GM18951 (cell line): ENCODE measurements around the gene COX7A2.
A peak's percentile ranks its signal among the peaks of the same experiment; 100 is the strongest.

ENCODE experiments used
- POLR2A ChIP-seq: IDR thresholded peaks from 4 replicates; pipeline ENCODE4 v1.6.1; 2011; ENCODE audit warnings: mild to moderate bottlenecking; ENCODE audit not compliant: insufficient read length, insufficient read depth; ENCODE audit errors: extremely low read depth
- in situ Hi-C: fragments of 300-500 bp; cut with MboI; formaldehyde crosslinking; loops from one replicate; pipeline ENCODE4 v1.12.0; 2022; ENCODE audit warnings: low sequenced_read_pairs, mixed read lengths, inconsistent platforms; ENCODE audit not compliant: unreplicated experiment

COX7A2 gene, protein sequence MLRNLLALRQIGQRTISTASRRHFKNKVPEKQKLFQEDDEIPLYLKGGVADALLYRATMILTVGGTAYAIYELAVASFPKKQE

DNA sequence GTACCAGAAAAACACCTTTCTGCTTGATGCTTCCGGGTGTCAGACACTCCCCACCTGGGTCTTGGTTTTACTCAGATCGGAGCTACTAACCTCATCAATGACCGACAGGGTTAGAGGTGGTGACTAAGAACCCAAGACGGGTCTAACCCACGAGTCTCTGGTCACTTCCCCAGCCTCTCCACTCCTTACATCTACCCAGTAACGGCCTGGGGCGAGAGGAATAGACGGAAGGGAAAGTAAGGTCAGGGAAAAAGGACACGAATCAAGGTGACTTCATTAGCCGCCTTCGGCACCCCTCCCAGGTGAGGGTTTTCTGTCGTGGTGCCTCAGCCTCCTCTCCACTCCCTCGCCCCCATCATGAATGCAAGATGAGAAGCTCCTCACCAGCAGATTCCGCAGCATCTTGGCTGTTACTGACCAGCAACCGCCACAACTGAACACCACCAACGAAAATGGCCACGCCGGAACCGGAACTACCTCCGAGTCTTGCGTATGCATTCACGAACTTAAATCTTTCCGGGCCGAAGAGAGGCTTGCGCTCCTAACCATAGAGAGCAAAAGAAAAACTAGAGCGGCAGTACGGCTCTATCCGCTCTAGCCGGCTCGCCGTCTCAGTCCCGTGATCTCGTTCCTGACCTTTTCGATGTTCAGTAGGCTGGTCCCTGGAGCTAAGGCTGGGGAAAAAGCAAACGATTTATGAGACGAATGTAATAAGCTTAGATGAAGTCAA lies at the start of gene COX7A2:
Gene COX7A2 (minus strand): TSS at position 469 of the 730 bp plus-strand sequence. CDS start 67 bp downstream, at position 402.
- in situ Hi-C loops = no loop called here
- TF ChIP-seq POLR2A = peak; percentile 88

DNA sequence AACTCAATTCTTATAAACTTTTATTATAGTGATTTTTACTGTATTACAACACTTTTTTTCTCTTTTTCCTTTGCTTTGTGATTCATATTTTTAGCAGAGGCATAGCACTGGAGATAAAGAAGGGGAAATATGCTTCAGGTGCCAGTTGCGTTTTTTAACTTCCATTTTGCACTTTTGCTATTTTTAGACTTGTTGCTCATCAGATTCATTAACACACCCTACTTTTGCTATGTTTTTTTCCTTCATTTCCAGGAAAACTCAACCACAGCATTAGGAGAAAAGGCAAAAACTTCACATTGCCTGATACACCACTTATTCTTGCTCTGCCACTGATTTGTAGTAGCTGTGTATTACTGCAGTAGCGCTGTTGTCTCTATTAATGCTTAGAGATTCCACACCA lies 49.0 kb upstream of the COX7A2 start:
- TF ChIP-seq POLR2A = no peak
- in situ Hi-C loops = loop anchor here (10.0 kb wide), 1 partner anchor 242 kb away; no protein-coding TSS in a partner anchor

DNA sequence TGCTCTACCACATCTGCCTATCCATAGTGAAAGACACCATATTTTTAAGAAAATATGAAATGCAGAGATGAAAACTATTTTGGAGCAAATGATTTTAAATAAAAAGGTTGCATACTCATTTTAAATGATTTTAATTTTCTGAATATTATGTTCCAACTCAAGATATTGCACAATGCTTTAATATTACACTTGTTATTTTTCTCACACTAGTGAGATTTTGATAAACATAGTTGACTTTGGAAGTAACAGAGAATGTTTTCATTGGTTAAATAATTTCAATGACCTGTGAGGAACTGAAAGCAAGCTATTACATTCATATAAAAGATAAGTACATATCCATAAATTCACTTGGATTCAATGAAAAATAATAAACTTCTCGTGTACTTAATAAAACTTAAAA lies 48.1 kb upstream of the COX7A2 start:
- in situ Hi-C loops = loop anchor here (10.0 kb wide), 1 partner anchor 243 kb away; no protein-coding TSS in a partner anchor
- TF ChIP-seq POLR2A = no peak

DNA sequence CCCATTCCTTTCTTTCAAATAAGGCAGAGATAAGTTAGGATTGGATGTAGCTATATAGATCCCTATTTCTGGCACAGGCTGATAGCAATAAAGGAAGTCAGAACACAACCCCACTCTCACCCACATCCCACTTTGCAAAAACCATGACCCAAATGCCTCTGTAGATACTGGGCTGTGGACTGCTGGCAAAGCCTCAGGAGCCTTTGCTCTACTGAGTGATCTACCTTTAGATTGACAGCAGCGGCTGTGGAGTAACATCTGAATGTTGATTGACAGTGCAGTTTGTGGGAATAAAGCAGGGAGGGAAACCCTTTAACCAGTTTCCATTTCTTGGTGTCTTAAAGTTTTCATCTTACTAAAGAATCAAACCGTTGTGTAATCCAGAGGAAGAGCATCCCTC lies 47.7 kb upstream of the COX7A2 start:
- no peak for TF ChIP-seq POLR2A
- in situ Hi-C loops = loop anchor here (10.0 kb wide), 1 partner anchor 243 kb away; no protein-coding TSS in a partner anchor

DNA sequence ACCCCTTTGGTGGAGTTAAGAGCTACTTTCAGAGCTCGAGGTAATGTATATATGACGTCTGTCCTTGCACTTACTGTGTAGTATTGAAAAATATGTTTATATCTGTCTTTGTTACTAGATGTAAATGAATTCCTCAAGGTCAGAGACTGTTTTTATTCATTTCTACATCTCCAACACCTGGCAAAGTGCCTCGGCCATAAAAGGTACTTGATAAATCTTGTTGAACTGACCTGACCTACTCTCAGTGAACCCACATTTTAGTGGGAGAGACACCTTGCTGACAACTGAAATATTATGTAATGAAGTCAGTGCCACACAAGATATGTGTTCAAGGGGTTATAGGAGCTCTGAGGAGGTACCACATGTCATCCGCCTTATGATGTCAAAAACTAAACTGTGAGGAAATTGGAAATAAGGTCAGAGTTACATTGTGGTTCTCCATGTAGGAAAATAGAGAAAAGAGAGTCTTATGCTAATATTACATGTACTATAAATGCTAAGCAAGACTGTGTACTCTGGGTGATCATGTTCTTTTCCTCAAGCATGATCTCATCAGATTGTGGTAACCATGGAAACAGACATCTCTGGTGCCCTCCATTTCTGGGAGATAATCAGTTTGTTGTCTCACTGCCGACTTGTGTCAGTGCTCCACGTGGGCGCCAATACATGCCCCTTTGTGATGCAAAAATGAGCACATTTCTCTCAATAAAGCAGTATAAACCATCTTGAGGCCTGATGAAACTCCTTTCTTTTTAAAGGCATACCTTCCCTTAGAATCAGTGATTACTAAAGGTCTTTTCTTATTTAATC lies 46.7 kb upstream of the COX7A2 start:
- TF ChIP-seq POLR2A = no peak

DNA sequence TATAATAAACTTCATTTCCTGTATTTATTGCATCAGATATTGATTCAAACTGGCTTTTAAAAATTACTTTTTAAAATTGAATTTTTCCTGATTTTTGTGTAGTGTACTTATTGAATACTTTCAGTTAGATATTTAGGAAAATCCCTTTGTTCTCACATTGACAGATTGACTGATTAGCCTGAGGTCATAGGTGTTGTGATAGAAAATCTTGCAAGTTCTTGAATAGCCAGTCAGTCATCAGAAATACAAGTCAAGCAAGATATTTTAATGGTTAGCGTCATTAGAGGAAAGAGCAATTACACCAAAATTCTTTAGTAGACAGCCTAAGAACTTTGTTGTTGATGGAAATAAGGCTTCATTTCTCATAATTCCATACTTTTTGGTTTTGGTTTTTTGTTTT lies 44.4 kb upstream of the COX7A2 start:
- no peak for TF ChIP-seq POLR2A
- in situ Hi-C loops = no loop called here

More for the DNA sequence above, 46.7 kb upstream of the COX7A2 start:
- in situ Hi-C loops = loop anchor here (10.0 kb wide), 1 partner anchor 244 kb away; no protein-coding TSS in a partner anchor

DNA sequence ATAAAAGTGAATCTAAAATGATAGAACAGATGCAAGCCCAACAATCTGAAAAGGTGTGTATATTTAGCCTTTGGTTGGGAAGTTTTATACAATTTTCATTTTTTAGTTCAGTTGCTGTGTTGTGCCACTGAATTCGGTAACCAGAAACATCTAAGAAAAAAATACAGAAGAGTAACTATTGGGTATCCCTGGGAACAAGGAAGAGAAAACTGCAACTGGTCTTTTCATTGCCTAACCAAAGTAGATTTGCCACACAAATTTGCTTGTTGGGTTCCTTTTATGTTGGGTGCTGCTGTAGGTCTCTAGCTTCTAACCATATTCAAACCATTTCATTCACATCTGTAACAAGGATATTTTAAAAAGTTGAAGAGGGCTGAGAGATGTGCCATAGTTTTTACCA lies 43.8 kb upstream of the COX7A2 start:
- in situ Hi-C loops = no loop called here
- no peak for TF ChIP-seq POLR2A

DNA sequence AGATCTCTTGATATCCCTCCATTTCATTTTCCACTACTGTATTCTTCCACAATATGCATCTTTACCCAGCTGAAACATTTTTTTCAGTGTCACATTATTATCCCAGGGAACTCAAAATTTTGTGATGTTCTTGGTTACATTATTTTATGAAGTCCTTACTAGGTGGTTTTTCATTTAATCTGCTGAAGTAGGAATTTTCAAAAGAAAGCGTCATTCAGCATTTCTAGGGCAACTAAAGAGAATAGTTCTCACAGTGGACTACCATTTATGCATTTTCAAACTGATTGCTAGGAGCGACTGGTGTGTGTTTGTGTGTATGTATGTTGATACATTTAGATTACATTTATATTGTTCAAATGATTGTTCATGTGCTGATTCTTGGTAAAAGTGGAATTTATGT lies 43.4 kb upstream of the COX7A2 start:
- in situ Hi-C loops = no loop called here
- TF ChIP-seq POLR2A = no peak

DNA sequence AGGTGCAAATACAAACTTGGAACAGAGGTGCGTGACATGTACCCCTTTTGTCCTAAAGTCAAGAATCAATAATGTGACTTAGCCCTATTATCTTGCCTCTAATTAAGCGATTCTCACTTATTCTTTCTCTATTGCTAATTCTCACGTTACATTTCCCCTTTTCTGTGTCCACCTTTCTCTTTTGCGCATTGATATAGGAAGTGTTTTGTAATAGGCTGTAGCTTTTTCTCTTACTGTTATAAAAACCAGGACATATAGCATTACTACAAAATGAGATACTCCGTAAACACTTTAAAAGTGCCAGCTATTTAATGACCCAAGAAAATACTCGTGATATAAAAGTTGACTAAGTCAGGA lies 41.7 kb upstream of the COX7A2 start:
- no peak for TF ChIP-seq POLR2A
- in situ Hi-C loops = no loop called here

DNA sequence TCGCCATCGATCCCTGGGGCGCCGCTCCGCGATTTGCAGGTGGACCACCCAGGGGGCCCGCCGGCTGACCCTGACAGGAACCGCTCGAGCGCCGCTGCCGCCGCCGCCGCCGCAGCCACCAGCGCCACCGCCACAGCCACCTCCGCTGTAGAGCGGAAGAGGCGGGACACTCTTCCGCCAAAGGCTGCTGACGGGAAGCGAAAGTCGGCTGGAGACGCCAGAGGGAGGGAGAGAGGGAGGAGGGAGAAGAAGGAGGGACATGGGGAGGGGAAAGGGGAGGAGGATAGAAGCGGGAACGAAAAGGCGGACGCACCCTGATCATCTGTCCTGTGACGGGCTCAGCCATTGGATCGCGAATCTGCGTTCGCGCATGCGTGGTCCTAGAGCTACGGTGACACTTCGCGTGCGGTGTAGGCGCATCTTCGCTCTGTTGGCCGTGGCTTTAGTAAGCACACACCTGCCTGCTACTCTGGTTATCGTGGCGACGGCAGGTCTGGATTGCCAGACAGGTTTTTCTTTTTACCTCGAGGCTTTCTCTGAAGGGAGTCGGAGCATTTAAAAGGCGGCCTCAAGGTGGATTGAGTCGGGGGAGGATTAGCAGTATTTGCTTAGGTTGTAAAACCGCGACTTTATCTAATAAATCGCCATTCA lies 41.2 kb upstream of the COX7A2 start, which contains the start of gene TMEM30A:
Gene TMEM30A (minus strand): TSS at position 161 of the 651 bp plus-strand sequence. CDS start 154 bp downstream, at position 7.
- in situ Hi-C loops = no loop called here
- TF ChIP-seq POLR2A = peak; percentile 97

DNA sequence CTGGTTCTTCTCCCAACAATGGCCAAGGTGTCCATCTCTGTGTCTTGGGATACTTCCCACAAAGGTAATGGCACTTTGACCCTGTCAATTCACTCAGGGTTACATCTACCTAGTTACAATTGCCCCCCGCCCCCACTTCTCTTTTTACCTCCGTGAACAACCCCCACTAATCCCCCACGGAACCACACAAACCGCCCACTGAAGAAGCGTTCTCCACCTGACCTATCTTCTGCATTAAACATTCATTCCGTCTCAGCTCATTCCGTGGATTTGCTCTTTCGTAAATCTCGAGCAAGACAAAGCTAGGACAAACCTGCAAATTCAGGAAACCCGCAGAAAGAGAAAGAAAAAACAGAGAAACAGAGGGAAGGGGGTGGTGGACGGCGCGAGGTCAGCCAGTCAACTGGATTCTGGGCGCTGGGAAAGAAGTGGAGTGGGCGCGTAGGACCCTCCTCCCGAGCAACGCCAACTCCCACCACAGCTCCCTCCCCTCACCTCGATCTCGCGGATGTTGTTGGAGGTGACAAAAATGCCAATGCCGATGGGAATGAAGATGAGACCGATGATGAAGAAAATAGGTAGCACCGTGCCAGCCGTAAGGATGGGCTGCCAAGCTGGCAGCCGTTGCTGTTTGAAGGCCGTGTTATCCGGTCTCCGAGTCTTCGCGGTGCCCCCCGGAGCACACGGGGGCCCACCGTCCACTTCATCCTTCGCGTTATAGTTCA lies 40.5 kb upstream of the COX7A2 start:
- in situ Hi-C loops = no loop called here
- no peak for TF ChIP-seq POLR2A

DNA sequence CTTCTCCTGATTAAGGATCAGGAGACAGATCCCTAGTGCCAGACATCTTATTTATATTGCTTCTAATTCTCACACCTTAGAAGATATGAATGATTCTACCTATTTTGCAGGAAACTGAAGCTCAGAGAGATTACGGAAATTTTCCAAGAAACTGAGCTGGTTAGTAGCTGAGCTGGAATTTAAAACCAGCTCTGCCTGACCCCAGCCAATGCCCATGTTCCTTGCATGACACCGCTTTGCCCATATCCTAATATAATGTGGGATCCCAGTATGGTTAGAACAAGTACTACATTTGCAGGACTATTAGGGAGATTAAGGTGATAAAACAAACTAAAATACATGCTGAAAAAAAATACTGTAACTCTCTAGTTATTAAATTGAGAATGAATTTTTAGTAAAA lies 39.1 kb upstream of the COX7A2 start:
- TF ChIP-seq POLR2A = no peak
- in situ Hi-C loops = no loop called here
